ENCODE data around the gene RABGGTA. TPM values are rescaled to one million over a fixed set of nuclear protein-coding genes. Genes with fewer than 3 reads are reported as not detected.
A peak's percentile ranks its signal among the peaks of the same experiment; 100 is the strongest.
"Not testable (repeated sequence)": the region's sequence is repeated elsewhere in the genome, so short reads cannot be mapped to it uniquely, and the experiment has no call there.

The RABGGTA gene
- total RNA-seq, 1 donor from 2014 or later: 22.8 TPM

DNA sequence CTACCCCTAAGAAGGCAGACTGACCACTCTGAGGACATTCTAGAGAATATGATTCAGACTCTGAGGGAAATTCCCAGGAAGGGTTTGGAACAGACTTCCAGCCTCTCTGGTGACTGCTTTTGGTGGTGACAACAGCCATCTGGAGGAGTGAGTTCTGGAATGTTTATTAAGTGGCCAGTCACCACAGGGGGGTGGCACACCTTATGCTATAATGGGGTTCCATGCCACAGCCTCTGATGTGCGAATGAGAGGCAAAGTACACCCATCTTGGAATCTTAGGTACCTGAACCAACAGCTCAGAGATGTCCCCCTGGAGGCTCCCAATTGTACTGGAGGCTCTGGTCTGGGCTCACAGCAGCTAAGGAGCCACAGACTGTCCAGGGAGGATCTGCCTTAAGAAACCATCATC, 19.5 kb downstream of the RABGGTA start:
- no peak for DNase-seq (ENCODE audit: low read depth, low spot score)
- Mint-ChIP-seq H3K9me3 (no peaks in the 10 kb centered on the region), H3K27ac (ENCODE audit: unreplicated experiment) (no peak overlapping the region), H3K27me3 (ENCODE audit: low read depth) (no peaks in the 10 kb centered on the region), H3K36me3 (ENCODE audit: low read depth) (no peaks in the 10 kb centered on the region), H3K4me1 (no peaks in the 10 kb centered on the region), H3K4me3 (no peak overlapping the region)
- TF ChIP-seq, protein P1, sequence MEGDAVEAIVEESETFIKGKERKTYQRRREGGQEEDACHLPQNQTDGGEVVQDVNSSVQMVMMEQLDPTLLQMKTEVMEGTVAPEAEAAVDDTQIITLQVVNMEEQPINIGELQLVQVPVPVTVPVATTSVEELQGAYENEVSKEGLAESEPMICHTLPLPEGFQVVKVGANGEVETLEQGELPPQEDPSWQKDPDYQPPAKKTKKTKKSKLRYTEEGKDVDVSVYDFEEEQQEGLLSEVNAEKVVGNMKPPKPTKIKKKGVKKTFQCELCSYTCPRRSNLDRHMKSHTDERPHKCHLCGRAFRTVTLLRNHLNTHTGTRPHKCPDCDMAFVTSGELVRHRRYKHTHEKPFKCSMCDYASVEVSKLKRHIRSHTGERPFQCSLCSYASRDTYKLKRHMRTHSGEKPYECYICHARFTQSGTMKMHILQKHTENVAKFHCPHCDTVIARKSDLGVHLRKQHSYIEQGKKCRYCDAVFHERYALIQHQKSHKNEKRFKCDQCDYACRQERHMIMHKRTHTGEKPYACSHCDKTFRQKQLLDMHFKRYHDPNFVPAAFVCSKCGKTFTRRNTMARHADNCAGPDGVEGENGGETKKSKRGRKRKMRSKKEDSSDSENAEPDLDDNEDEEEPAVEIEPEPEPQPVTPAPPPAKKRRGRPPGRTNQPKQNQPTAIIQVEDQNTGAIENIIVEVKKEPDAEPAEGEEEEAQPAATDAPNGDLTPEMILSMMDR (conservative IDR thresholded peaks at IDR 0.05): no peak

DNA sequence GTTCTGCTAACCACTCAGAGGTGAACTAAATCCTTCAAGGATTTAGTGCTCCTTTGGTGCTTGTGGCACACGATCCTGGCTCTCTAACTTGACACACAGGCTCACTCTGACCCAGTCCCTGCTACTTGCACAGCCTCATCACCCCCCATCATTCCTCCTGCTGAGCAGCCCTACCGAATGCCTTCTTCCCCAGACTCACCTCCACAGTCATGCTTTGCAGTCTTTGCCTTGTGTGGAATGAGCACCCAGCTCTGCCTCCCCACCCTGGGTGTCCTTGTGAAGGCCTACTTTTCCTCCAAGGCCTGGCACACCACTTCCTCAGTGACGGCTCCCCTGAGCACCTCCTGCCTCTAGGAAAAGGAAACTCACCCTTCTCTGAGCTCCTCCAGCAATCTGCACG, 21.0 kb downstream of the RABGGTA start:
- no peak overlapping the region for H3K4me3 Mint-ChIP-seq
- no peaks in the 10 kb centered on the region for H3K36me3 Mint-ChIP-seq (ENCODE audit: low read depth)
- H3K4me1 Mint-ChIP-seq: no peaks in the 10 kb centered on the region
- H3K9me3 Mint-ChIP-seq: no peaks in the 10 kb centered on the region
- H3K27ac Mint-ChIP-seq (ENCODE audit: unreplicated experiment): no peak overlapping the region
- H3K27me3 Mint-ChIP-seq (ENCODE audit: low read depth): no peaks in the 10 kb centered on the region
- TF ChIP-seq, protein P1 (conservative IDR thresholded peaks at IDR 0.05): no peak
- DNase-seq (ENCODE audit: low read depth, low spot score): no peak

DNA sequence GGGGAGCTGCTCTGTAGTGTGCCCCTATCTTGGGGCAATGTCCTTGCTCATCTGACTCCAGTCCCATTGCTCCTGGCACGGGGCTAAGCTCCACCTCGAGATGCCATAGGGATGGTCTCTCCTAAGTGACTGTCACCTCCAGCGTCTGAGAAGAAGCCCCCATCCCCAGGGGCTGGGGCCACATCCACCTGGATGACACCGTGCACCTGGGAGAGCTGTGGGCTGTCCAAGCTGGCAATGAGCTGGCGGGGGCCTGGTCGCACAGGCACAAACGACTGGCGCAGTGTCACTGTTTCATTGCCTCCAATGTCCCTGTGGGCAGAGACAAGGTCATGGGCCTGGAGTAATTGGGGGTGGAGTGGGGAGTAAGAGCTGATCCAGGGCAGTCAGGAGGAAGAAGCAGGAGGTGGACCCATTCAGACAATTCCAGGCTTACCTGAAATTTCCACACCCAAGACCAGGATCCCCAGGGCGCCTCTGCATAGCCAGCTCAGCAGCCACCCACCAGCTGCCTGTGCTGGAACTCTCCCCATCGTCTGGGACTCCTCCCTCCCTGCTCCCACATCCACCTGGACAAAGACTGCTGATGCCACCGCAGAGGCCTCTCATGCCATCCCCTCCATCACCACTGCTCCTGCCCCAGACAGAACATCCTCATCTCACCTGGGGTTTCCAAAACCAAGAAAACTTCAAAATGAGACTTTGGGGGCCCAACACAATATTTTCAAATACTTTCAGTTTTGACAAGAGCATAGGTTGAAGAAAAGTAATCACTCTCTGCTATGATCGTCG, 22.0 kb downstream of the RABGGTA start:
- Mint-ChIP-seq H3K4me3 (no peak overlapping the region), H3K9me3 (no peaks in the 10 kb centered on the region), H3K36me3 (ENCODE audit: low read depth) (no peaks in the 10 kb centered on the region), H3K27me3 (ENCODE audit: low read depth) (peaks cover 2% of the 10 kb centered on the region), H3K27ac (ENCODE audit: unreplicated experiment) (no peak overlapping the region), H3K4me1 (peaks cover 4% of the 10 kb centered on the region)
- TF ChIP-seq, protein P1 (conservative IDR thresholded peaks at IDR 0.05): no peak
- no peak for DNase-seq (ENCODE audit: low read depth, low spot score)

DNA sequence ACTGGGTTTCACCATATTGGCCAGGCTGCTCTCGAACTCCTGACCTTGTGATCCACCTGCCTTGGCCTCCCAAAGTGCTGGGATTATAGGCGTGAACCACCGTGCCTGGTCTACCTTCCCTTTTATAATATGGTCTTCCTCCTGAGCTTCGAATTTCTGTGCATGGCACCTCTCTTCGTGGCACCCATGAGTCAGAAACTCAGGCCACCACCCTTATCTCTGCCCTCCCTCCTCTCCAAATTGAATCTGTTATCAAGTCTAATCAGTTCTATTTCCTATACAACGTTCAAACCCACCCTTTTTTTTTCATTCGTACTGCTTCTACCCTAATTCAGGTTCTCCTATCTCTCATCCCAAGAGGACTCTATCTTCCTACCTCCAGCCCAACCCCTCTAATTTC, 24.0 kb downstream of the RABGGTA start:
- H3K36me3 Mint-ChIP-seq (ENCODE audit: low read depth): no peaks in the 10 kb centered on the region
- H3K27ac Mint-ChIP-seq (ENCODE audit: unreplicated experiment): no peak overlapping the region
- peak overlapping the region; percentile 25 for H3K4me3 Mint-ChIP-seq
- peaks cover 20% of the 10 kb centered on the region for H3K4me1 Mint-ChIP-seq
- TF ChIP-seq, protein P1 (conservative IDR thresholded peaks at IDR 0.05): no peak
- peaks cover 2% of the 10 kb centered on the region for H3K27me3 Mint-ChIP-seq (ENCODE audit: low read depth)
- DNase-seq (ENCODE audit: low read depth, low spot score): no peak
- no peaks in the 10 kb centered on the region for H3K9me3 Mint-ChIP-seq

DNA sequence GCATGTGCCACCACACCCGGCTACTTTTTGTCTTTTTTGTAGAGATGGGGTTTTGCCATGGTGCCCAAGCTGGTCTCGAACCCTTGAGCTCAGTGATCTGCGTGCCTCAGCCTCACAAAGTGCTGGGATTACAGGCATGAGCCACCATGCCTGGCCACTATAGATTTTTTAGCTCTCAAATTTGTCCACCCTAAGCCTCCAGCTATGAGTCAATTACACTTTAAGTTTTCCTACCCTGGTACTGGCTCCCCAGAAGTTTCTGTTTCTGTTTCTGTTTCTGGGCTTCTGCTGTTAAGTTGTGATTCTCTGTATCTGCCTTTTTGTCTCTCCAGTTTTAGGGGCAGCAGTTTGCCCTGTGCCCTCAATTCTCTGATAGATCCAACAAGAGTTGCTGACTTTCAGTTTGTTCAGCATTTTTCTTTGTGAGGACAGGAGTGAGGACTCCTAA, 24.6 kb downstream of the RABGGTA start:
- TF ChIP-seq, protein P1 (conservative IDR thresholded peaks at IDR 0.05): no peak
- Mint-ChIP-seq H3K4me1 (peaks cover 21% of the 10 kb centered on the region), H3K9me3 (no peaks in the 10 kb centered on the region), H3K4me3 (no peak overlapping the region), H3K27me3 (ENCODE audit: low read depth) (peaks cover 2% of the 10 kb centered on the region), H3K27ac (ENCODE audit: unreplicated experiment) (no peak overlapping the region), H3K36me3 (ENCODE audit: low read depth) (no peaks in the 10 kb centered on the region)
- no peak for DNase-seq (ENCODE audit: low read depth, low spot score)

DNA sequence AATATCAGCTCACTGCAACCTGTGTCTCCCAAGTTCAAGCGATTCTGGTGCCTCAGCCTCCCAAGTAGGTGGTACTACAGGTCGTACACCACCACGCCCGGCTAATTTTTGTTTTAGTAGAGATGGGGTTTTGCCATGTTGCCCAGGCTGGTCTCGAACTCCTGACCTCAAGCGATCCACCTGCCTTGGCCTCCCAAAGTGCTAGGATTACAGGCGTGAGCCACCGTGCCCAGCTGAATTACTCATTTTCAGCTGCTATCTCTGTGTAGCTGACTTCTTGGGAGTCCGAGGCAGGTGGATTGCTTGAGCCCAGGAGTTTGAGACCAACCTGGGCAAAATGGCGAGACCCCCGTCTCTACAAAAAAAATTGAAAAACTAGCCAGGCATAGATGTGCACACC, 26.0 kb downstream of the RABGGTA start:
- DNase-seq (ENCODE audit: low read depth, low spot score); H3K4me3 Mint-ChIP-seq; H3K27ac Mint-ChIP-seq (ENCODE audit: unreplicated experiment); H3K9me3 Mint-ChIP-seq; H3K27me3 Mint-ChIP-seq (ENCODE audit: low read depth); H3K36me3 Mint-ChIP-seq (ENCODE audit: low read depth): not testable (repeated sequence)
- H3K4me1 Mint-ChIP-seq: peaks cover 25% of the 10 kb centered on the region
